CD8-positive, alpha-beta memory T cell (primary cell): ENCODE measurements around the gene SRSF12. TPM values are rescaled to one million over a fixed set of nuclear protein-coding genes. Genes with fewer than 3 reads are reported as not detected.

Experiments
- CTCF ChIA-PET: fragments of 350-600 bp; sonication (Branson Sonifier 250); formaldehyde crosslinking; loops from one replicate; lab custom pipeline; 2021; ENCODE audit warnings: antibody characterized with exemption; lab: Charles Lee
- POLR2A ChIA-PET: fragments of 350-600 bp; sonication (Branson Sonifier 250); formaldehyde crosslinking; loops from one replicate; lab custom pipeline; 2021; ENCODE audit warnings: antibody characterized with exemption; lab: Charles Lee
- DNase-seq, 5 donors: peaks; one replicate each; pipeline versions ENCODE4 v3.0.0 to v3.0.0-alpha.2; 2020 to 2022; ENCODE audit warnings: mixed read lengths in 1 of 5
- H3K27ac ChIP-seq: one replicate; pipeline ENCODE4 v1.7.0; 2013; ENCODE audit warnings: low read depth, mild to moderate bottlenecking, low read length, moderate library complexity
- H3K27me3 ChIP-seq: 2 replicates; pipeline ENCODE4 v1.7.0; 2013; ENCODE audit warnings: low read length, mild to moderate bottlenecking; ENCODE audit not compliant: insufficient read depth, poor library complexity, severe bottlenecking
- H3K36me3 ChIP-seq: 2 replicates; pipeline ENCODE4 v1.7.0; 2013; ENCODE audit warnings: mild to moderate bottlenecking, low read length, moderate library complexity; ENCODE audit not compliant: insufficient read depth
- H3K4me1 ChIP-seq: 2 replicates; pipeline ENCODE4 v1.7.0; 2013; ENCODE audit warnings: mild to moderate bottlenecking, low read length, moderate library complexity; ENCODE audit not compliant: insufficient read depth
- H3K4me3 ChIP-seq: 2 replicates; pipeline ENCODE4 v1.7.0; 2013; ENCODE audit warnings: mild to moderate bottlenecking, low read length
- H3K9me3 ChIP-seq: 2 replicates; pipeline ENCODE4 v1.7.0; 2013; ENCODE audit warnings: mild to moderate bottlenecking, low read length
- H3K27ac Mint-ChIP-seq, 8 donors: one replicate each; pipeline ENCODE4 v1.8.0; 2020 to 2021; ENCODE audit warnings: mixed read lengths in 8 of 8, mild to moderate bottlenecking in 6 of 8, inconsistent platforms in 3 of 8, moderate library complexity in 3 of 8
- H3K27me3 Mint-ChIP-seq, 2 donors: one replicate each; pipeline ENCODE4 v1.8.0; 2020 to 2021; ENCODE audit warnings: mixed read lengths in 2 of 2, mild to moderate bottlenecking in 1 of 2, moderate library complexity in 1 of 2
- H3K36me3 Mint-ChIP-seq, 3 donors: one replicate each; pipeline ENCODE4 v1.8.0; 2020 to 2021; ENCODE audit warnings: mixed read lengths in 3 of 3, inconsistent platforms in 1 of 3, mild to moderate bottlenecking in 1 of 3
- H3K4me1 Mint-ChIP-seq, 3 donors: one replicate each; pipeline ENCODE4 v1.8.0; 2020 to 2021; ENCODE audit warnings: mixed read lengths in 3 of 3, inconsistent platforms in 1 of 3, mild to moderate bottlenecking in 1 of 3
- H3K4me3 Mint-ChIP-seq, 7 donors: one replicate each; pipeline ENCODE4 v1.8.0; 2020 to 2021; ENCODE audit warnings: mixed read lengths in 7 of 7, mild to moderate bottlenecking in 6 of 7, moderate library complexity in 4 of 7, inconsistent platforms in 2 of 7
- H3K9me3 Mint-ChIP-seq, 5 donors: one replicate each; pipeline ENCODE4 v1.8.0; 2020 to 2022; ENCODE audit warnings: mixed read lengths in 5 of 5, mild to moderate bottlenecking in 3 of 5, moderate library complexity in 2 of 5, inconsistent platforms in 1 of 5
- polyA plus RNA-seq: library from polyadenylated mRNA; unstranded; fragments of 300-500 nt; fragmentation: Illumina TruSeq; gene quantifications from one replicate; pipeline ENCODE4 v1.2.3, GENCODE V29; 2021
- total RNA-seq, 2 experiments: library from RNA; stranded (reverse); gene quantifications; one replicate each; pipeline ENCODE4 v1.2.3, GENCODE V29; 2021

Gene SRSF12
- total RNA-seq (under 1 TPM; 0.71 to 0.81 TPM), polyA plus RNA-seq (0.23 TPM)

DNA sequence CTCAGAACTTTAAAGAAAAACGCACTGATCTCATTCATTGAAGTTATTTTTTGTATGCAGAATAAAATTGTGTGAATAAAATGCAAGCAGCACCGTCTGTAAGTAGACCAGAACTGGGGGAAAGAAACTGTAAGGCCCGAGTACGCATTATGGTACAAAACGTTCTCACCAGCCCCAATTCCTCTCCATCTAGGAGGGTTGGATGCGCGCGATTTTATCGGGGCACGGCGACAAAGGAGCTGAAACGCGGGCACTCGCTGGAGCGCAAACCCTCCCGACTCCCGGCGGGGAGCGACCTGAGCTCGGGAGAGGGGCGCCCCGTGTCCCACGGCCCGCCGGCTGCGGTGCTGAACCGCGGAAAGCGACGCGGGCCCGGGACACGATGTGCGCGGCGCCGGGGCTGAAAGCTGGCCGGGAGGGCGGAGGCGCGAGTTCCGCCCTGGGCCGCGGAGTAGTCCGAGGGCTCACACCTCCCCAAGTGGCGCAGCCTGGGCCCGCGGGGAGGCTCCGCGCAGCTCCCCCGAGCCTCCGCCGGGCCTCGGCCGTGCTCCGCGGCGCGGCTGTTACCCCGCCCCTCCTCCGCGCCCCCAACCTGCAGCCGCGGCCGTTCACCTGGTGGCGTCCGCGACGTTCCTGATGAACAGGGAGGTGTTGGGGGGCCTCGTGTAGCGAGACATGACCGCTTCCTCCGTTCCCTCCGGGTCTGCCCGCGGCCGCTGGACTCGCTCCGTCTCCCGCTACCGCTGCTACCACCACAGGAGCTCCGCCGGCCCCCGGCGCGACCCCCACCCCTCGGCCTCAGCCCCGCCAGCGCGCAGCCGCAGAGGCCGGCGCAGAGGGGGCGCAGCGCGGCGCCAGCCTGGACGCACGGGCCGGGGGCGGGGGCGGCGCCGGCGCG is at the start of gene SRSF12:
Gene SRSF12 (minus strand): TSS at position 861 of the 898 bp plus-strand sequence. CDS start 184 bp downstream, at position 677.
- peak; percentile 7 to 58 (median 38) for DNase-seq
- H3K36me3 ChIP-seq: no peaks in the 10 kb centered on the region
- peak within 1 kb of the TSS in 5 of 8 donors; percentile 21 to 53 (median 29) for H3K27ac Mint-ChIP-seq
- no peak within 1 kb of the TSS for H3K27ac ChIP-seq
- H3K4me3 Mint-ChIP-seq: peak within 1 kb of the TSS; percentile 77 to 93 (median 86)
- ChIA-PET POLR2A (interaction anchor here (0.5 to 2.3 kb wide), 4 partner anchors 24 to 712 kb away, joined by 4 to 23 read pairs (median 4); partner anchors contain the start of genes CASP8AP2, PM20D2 and PNRC1), CTCF (interaction anchor here (0.8 to 1.5 kb wide), 2 partner anchors 37 to 135 kb away, joined by 3 to 4 read pairs; partner anchors contain the start of gene PNRC1)
- H3K27me3 ChIP-seq: peaks cover 3% of the 10 kb centered on the region
- H3K4me1 Mint-ChIP-seq: peaks cover 7 to 13% (median 9%) of the 10 kb centered on the region in 3 donors
- H3K4me1 ChIP-seq: peaks cover 5% of the 10 kb centered on the region
- H3K27me3 Mint-ChIP-seq: peaks cover 2 to 6% of the 10 kb centered on the region in 2 donors
- H3K9me3 ChIP-seq: no peaks in the 10 kb centered on the region
- H3K4me3 ChIP-seq: peak within 1 kb of the TSS; percentile 20
- H3K36me3 Mint-ChIP-seq: no peaks in the 10 kb centered on the region
- H3K9me3 Mint-ChIP-seq: no peaks in the 10 kb centered on the region

DNA sequence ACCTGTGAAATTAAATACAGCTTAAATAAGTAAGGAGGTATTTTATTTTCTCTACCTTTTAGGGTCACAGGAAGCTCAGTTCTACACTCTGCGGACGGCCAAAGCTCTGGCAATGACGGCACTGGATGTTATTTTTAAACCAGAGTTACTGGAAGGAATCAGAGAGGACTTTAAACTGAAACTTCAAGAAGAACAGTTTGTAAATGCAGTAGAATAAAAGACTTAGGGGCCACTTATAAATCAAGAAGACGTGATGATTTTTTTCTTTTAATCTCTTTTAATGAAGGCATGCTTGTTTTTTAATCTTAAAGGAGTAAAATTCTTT is 44.1 kb upstream of the SRSF12 start:
- H3K4me1 ChIP-seq: no peaks in the 10 kb centered on the region
- DNase-seq: no peak
- Mint-ChIP-seq H3K27ac (peak overlapping the region in 1 of 8 donors; percentile 1), H3K4me3 (no peak overlapping the region), H3K36me3 (peaks cover 13 to 63% (median 32%) of the 10 kb centered on the region in 3 donors), H3K4me1 (no peaks in the 10 kb centered on the region), H3K9me3 (no peaks in the 10 kb centered on the region), H3K27me3 (no peaks in the 10 kb centered on the region)
- H3K27ac ChIP-seq: no peak overlapping the region
- peaks cover 6% of the 10 kb centered on the region for H3K36me3 ChIP-seq
- H3K4me3 ChIP-seq: no peak overlapping the region
- CTCF ChIA-PET: no interaction called here
- no peaks in the 10 kb centered on the region for H3K9me3 ChIP-seq
- H3K27me3 ChIP-seq: no peaks in the 10 kb centered on the region
- POLR2A ChIA-PET: no interaction called here

DNA sequence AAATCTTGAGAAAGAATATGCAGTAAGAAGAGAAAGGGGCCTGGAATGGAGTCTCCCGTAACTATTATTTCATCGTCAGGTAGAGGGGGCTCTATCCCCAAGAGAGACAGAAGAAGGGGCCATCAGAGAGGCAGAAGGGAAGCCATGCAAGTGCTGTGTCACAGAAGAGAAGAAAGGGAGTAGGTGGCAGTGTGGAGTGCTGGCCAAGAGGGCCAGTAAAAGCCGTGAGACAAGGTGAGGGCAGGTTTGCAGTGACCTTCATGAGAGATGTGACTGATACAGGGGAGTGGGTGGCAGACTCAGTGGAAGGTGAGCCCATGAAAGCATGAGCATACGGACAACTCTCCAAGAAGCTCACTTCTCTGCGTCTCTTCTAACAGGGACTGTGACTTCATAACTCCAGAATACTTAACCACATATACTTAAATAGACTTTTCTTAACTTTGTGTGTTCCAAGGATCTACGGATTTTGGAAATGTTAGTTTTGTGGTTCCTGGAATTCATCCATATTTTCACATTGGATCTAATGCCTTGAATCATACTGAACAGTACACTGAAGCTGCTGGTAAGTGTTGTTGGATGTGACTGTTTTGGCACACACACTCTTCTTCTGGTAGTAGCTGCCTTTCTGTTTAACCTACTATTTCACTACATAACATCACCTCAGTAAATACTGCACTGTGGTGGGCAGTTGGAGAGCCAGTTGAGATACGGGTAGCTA is 43.6 kb upstream of the SRSF12 start:
- Histone ChIP-seq H3K36me3 (peaks cover 6% of the 10 kb centered on the region), H3K4me3 (no peak overlapping the region), H3K9me3 (no peaks in the 10 kb centered on the region), H3K4me1 (no peaks in the 10 kb centered on the region), H3K27me3 (no peaks in the 10 kb centered on the region), H3K27ac (no peak overlapping the region)
- H3K9me3 Mint-ChIP-seq: no peaks in the 10 kb centered on the region
- no peak for DNase-seq
- ChIA-PET POLR2A (no interaction called here), CTCF (no interaction called here)
- no peaks in the 10 kb centered on the region for H3K27me3 Mint-ChIP-seq
- peaks cover 15 to 65% (median 33%) of the 10 kb centered on the region in 3 donors for H3K36me3 Mint-ChIP-seq
- H3K4me1 Mint-ChIP-seq: peaks cover 0 to 2% (median 0%) of the 10 kb centered on the region in 3 donors
- H3K4me3 Mint-ChIP-seq: no peak overlapping the region
- H3K27ac Mint-ChIP-seq: no peak overlapping the region

DNA sequence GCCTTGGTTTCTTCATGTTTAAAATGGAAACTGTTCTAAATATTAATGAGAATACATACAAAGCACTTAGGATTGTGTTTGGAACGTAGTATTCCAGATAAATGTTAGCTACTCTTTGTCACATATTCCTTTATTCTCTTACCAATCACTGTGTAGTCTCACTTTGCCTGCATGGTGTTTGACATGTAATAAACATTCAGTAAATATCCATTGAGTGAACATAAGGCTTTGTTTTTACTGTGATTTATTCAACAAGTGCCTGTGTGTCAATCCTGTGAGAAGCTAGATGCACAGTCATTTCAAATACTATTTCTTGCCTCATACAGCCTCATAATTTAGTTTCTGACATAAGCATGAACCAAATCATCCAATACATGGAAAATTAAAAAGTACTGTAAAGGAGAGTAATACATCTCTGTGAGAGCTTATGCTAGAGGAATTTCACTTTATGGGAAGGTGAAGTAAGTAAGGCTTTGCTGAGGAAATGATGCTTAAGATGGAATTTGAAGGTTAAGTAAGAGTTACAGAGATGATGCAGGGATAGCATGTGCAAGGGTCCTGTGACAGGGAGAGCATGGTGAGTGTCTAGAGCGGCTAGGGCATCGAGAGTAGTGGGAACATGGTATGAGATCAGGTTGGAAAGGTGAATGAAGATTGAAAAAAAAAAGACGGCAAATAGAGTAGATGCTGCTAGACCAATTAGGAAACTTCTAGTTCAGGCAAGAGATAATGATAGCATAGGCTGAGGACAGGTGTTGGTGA is 42.6 kb upstream of the SRSF12 start:
- Mint-ChIP-seq H3K9me3 (no peaks in the 10 kb centered on the region), H3K36me3 (peaks cover 15 to 69% (median 35%) of the 10 kb centered on the region in 3 donors), H3K27me3 (no peaks in the 10 kb centered on the region), H3K27ac (peak overlapping the region in 1 of 8 donors; percentile 29), H3K4me1 (peaks cover 0 to 4% (median 0%) of the 10 kb centered on the region in 3 donors), H3K4me3 (no peak overlapping the region)
- no peaks in the 10 kb centered on the region for H3K4me1 ChIP-seq
- no peaks in the 10 kb centered on the region for H3K9me3 ChIP-seq
- no peak for DNase-seq
- H3K27ac ChIP-seq: no peak overlapping the region
- CTCF ChIA-PET: no interaction called here
- no peak overlapping the region for H3K4me3 ChIP-seq
- no peaks in the 10 kb centered on the region for H3K27me3 ChIP-seq
- POLR2A ChIA-PET: no interaction called here
- peaks cover 6% of the 10 kb centered on the region for H3K36me3 ChIP-seq

DNA sequence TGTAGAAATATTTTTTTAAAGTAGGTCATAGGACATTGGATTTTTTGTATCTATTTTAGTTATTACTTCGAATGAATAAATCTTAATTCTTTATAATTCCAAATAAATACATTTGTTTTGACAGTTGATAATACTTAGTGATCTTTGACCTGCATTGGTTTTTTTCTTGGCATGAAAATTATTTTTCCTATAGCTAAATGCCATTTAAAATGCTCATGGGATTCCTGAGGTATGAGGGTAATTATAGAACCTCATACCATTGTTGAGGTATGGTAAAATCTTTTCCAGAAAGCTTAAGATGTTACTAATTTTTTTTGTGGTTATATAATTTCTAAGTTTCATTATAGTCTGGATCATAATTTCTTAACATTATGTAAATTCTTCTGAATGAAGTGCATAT is 36.3 kb upstream of the SRSF12 start:
- Histone ChIP-seq H3K9me3 (no peaks in the 10 kb centered on the region), H3K36me3 (peaks cover 3% of the 10 kb centered on the region), H3K4me1 (no peaks in the 10 kb centered on the region), H3K4me3 (no peak overlapping the region), H3K27ac (no peak overlapping the region), H3K27me3 (no peaks in the 10 kb centered on the region)
- DNase-seq: no peak
- peaks cover 2 to 19% (median 18%) of the 10 kb centered on the region in 3 donors for H3K4me1 Mint-ChIP-seq
- H3K9me3 Mint-ChIP-seq: no peaks in the 10 kb centered on the region
- no peak overlapping the region for H3K27ac Mint-ChIP-seq
- H3K36me3 Mint-ChIP-seq: peaks cover 5 to 55% (median 23%) of the 10 kb centered on the region in 3 donors
- H3K27me3 Mint-ChIP-seq: no peaks in the 10 kb centered on the region
- no peak overlapping the region for H3K4me3 Mint-ChIP-seq
- ChIA-PET CTCF (interaction anchor here (0.9 kb wide), 1 partner anchor 8 kb away, joined by 4 read pairs; the partner anchor contains the start of gene PM20D2), POLR2A (interaction anchor here (1.1 kb wide), 1 partner anchor 73 kb away, joined by 3 read pairs; the partner anchor contains the start of gene PNRC1)

DNA sequence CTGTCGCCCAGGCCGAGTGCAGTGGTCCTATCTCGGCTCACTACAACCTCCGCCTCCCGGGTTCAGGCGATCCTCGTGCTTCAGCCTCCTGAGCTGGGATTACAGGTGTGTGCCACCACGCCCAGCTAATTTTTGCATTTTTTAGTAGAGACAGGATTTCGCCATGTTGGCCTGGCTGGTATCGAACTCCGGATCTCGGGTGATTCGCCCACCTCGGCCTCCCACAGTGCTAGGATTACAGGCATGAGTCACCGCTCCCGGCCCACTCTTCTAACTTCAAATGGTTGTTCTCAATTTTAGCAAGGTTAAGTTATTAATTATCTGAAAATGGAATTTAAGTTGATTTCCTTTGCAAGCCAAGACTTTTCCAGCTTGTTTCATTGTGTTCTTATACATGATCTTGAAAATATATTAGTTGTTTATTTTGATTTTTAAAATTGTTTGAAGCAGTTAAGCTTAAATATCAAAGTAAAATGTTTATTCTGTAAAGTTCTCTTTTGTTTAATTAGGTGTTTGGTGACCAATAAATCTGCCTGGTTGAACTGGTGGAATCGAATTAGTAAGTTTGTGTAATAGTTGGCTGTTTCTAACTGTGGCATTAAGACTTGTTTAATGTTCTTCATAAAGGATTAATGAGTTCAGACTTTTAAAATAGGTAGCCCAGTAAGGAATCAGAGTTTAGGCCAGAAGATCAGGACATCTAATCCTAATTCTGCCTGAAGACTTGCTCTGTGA is 30.3 kb upstream of the SRSF12 start:
- no peaks in the 10 kb centered on the region for H3K27me3 Mint-ChIP-seq
- Histone ChIP-seq H3K27ac (no peak overlapping the region), H3K27me3 (no peaks in the 10 kb centered on the region), H3K4me3 (no peak overlapping the region), H3K36me3 (no peaks in the 10 kb centered on the region), H3K9me3 (no peaks in the 10 kb centered on the region), H3K4me1 (peaks cover 9% of the 10 kb centered on the region)
- peaks cover 22 to 53% (median 42%) of the 10 kb centered on the region in 3 donors for H3K4me1 Mint-ChIP-seq
- H3K9me3 Mint-ChIP-seq: no peaks in the 10 kb centered on the region
- no peak for DNase-seq
- CTCF ChIA-PET: interaction anchor here (0.8 kb wide), 2 partner anchors 68 to 223 kb away, joined by 3 read pairs; partner anchors contain the start of gene PNRC1
- peak overlapping the region in 6 of 7 donors; percentile 24 to 82 (median 50) for H3K4me3 Mint-ChIP-seq
- H3K27ac Mint-ChIP-seq: no peak overlapping the region
- POLR2A ChIA-PET: interaction anchor here (0.7 to 5.7 kb wide), 2 partner anchors 64 to 68 kb away, joined by 3 to 91 read pairs; partner anchors contain the start of gene PNRC1
- H3K36me3 Mint-ChIP-seq: peaks cover 0 to 30% (median 11%) of the 10 kb centered on the region in 3 donors
